Gastroesophageal sphincter (tissue), 3 donors: Measurements from ENCODE around the gene KCNS3.

Experiments used
- CTCF ChIP-seq, 4 experiments: fragments of 200-600 bp in 2 of 4; fragments of 450-650 bp in 2 of 4; sonication (generic) in 1 of 4; IDR thresholded peaks; one replicate each; pipeline ENCODE4 v1.5.1; 2017 to 2019; ENCODE audit warnings: antibody characterized with exemption in 4 of 4, mild to moderate bottlenecking in 2 of 4, moderate library complexity in 2 of 4
- POLR2A ChIP-seq, 2 donors: fragments of 450-650 bp; IDR thresholded peaks; one replicate each; pipeline ENCODE4 v1.6.1; 2017; ENCODE audit warnings: antibody characterized with exemption in 2 of 2, mild to moderate bottlenecking in 2 of 2, moderate library complexity in 1 of 2
- POLR2AphosphoS5 ChIP-seq: sonication (generic); formaldehyde crosslinking; IDR thresholded peaks from one replicate; pipeline ENCODE4 v1.6.1; 2017; ENCODE audit warnings: antibody characterized with exemption

GRCh38 chr2:17966798-17967197 is 88.3 kb downstream of the KCNS3 start:
- TF ChIP-seq POLR2A (IDR thresholded peaks at IDR 0.05) (no peak), CTCF (IDR thresholded peaks at IDR 0.05) (no peak), POLR2AphosphoS5 (no peak)
